OCI-LY3 (cell line): ENCODE data around the gene FUZ.

Experiments used
- CTCF ChIP-seq: fragments of 200-600, 300-600 bp; sonication (generic); IDR thresholded peaks from 2 replicates; pipeline ENCODE4 v1.5.1; 2014; ENCODE audit warnings: antibody characterized with exemption, low read length, low read depth
- EZH2phosphoT487 ChIP-seq: fragments of 200-600 bp; shearing (Covaris generic); IDR thresholded peaks from 2 replicates; pipeline ENCODE4 v1.6.1; 2018; ENCODE audit warnings: antibody characterized with exemption, mixed run types, low read depth

DNA sequence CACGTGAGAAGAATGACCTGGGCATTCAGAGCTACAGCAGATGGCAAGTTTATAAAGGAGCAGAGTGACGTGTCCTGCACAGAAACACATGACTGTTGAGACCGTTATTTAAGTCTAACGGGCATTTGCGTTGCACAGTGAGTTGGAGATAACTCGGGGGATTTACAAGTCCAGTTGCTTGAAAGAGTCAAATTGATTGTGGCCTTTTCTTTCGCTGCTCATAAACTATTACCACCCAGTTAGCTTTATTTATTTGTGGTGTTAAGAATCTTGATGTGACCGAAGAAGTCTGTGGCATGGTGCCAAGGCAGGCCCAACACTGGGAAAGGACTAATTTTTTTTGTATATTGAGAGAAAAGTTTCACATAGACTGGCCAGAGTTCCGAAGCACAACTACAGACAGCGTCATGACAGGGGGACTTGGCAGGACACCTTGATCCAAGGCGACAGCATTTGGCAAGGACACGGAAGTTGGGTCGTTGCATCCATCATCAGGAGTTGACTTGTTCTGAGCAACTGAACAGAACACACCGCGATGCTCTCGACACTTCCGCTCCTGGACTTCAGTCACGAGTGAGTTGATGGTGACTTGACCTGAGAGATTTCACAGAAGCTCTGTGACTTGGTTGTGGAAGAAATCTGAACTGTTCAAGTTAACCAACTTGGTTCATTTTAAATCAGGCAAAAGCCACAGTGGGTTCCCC lies 25.9 kb upstream of the FUZ start:
- TF ChIP-seq EZH2phosphoT487 (no peak), CTCF (no peak)
